Measurements from ENCODE around the gene C17orf100. TPM values are rescaled to one million over a fixed set of nuclear protein-coding genes. Genes with fewer than 3 reads are reported as not detected.

C17orf100 gene
- total and polyA plus RNA-seq, 2 of the 13 experiments (the other 11 are each of a cell fraction or from before 2014, with no cell fraction given), result 3.6 to 8.7 TPM

- TF ChIP-seq, protein P1, sequence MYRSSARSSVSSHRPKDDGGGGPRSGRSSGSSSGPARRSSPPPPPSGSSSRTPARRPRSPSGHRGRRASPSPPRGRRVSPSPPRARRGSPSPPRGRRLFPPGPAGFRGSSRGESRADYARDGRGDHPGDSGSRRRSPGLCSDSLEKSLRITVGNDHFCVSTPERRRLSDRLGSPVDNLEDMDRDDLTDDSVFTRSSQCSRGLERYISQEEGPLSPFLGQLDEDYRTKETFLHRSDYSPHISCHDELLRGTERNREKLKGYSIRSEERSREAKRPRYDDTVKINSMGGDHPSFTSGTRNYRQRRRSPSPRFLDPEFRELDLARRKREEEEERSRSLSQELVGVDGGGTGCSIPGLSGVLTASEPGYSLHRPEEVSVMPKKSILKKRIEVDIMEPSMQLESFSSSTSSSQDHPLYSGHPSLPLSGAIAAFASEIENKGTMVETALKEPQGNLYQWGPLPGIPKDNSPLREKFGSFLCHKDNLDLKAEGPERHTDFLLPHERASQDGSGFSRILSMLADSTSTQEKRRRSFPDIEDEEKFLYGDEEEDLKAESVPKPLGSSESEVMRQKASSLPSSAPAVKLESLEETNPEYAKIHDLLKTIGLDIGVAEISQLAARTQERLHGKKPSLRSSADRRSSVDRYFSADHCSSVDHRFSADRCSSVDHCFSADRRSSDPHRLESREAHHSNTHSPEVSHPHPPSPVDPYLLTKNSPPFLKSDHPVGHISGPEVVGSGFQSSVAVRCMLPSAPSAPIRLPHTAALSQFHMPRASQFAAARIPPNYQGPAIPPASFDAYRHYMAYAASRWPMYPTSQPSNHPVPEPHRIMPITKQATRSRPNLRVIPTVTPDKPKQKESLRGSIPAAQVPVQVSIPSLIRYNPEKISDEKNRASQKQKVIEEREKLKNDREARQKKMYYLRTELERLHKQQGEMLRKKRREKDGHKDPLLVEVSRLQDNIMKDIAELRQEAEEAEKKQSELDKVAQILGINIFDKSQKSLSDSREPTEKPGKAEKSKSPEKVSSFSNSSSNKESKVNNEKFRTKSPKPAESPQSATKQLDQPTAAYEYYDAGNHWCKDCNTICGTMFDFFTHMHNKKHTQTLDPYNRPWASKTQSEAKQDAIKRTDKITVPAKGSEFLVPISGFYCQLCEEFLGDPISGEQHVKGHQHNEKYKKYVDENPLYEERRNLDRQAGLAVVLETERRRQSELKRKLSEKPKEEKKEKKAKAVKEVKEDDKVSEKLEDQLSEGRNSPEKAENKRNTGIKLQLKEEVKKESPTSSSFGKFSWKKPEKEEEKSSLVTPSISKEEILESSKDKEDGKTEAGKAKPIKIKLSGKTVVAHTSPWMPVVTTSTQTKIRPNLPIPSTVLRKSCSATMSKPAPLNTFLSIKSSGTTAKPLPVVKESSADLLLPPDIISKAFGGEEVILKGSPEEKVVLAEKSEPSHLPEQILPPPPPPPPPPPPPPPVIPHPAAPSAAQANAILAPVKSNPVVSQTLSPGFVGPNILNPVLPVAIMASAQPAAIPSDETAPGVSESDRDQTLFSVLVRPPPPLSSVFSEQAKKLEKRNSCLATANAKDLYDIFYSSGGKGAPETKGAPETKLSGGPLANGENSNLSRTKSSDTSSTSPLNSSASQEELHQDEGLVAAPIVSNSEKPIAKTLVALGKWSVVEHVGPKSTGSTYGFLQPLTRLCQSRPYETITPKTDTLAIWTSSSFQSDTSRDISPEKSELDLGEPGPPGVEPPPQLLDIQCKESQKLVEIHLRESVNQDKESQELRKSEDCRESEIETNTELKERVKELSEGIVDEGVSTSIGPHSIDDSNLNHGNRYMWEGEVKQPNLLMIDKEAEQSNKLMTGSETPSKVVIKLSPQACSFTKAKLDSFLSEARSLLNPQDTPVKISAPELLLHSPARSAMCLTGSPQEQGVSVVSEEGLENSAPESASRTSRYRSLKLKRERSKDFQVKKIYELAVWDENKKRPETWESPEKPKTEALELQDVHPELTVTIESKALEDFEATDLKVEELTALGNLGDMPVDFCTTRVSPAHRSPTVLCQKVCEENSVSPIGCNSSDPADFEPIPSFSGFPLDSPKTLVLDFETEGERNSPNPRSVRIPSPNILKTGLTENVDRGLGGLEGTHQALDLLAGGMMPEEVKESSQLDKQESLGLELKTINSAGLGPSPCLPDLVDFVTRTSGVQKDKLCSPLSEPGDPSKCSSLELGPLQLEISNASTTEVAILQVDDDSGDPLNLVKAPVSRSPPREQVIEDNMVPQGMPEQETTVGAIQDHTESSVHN (CRISPR knock-in tag; IDR thresholded peaks at IDR 0.05), result 0 out of 2 replicates have a peak, but pooled peaks have one; percentile 16
- no peak for TF ChIP-seq NKX3-1 (CRISPR knock-in tag; IDR thresholded peaks at IDR 0.05)
- no peak for TF ChIP-seq THAP7 (CRISPR knock-in tag; IDR thresholded peaks at IDR 0.05)
- TF ChIP-seq ZNF567 (CRISPR knock-in tag; IDR thresholded peaks at IDR 0.05; ENCODE audit: borderline replicate concordance), result no peak
- no peak for TF ChIP-seq NR2F2 (IDR thresholded peaks at IDR 0.05; ENCODE audit: borderline replicate concordance, low read depth)
- TF ChIP-seq ZNF350 (CRISPR knock-in tag; IDR thresholded peaks at IDR 0.05; ENCODE audit: borderline replicate concordance, low read depth), result no peak
- TF ChIP-seq ZC3H4 (CRISPR knock-in tag; IDR thresholded peaks at IDR 0.05; ENCODE audit: borderline replicate concordance), result no peak
- no peak for TF ChIP-seq PRPF4 (IDR thresholded peaks at IDR 0.05; ENCODE audit: low read depth, low read length, poor library complexity, severe bottlenecking)
- 0 out of 2 replicates have a peak, but pooled peaks have one; percentile 40 for TF ChIP-seq ZNF292 (CRISPR knock-in tag; IDR thresholded peaks at IDR 0.05; ENCODE audit: borderline replicate concordance, low read depth)
- TF ChIP-seq DMAP1 (CRISPR knock-in tag; IDR thresholded peaks at IDR 0.05), result peak; percentile 36; the same call in 1 of the 2 replicates
- TF ChIP-seq ZNF230 (CRISPR knock-in tag; IDR thresholded peaks at IDR 0.05), result 0 out of 2 replicates have a peak, but pooled peaks have one; percentile 32
- TF ChIP-seq ZFP90 (CRISPR knock-in tag; IDR thresholded peaks at IDR 0.05; ENCODE audit: borderline replicate concordance), result no peak
- no peak for TF ChIP-seq RELA (CRISPR knock-in tag; IDR thresholded peaks at IDR 0.05)
- no peak for TF ChIP-seq ERF (CRISPR knock-in tag; IDR thresholded peaks at IDR 0.05)
- no peak for TF ChIP-seq ZNF343 (CRISPR knock-in tag; IDR thresholded peaks at IDR 0.05)
- no peak for TF ChIP-seq HDAC6 (IDR thresholded peaks at IDR 0.05; ENCODE audit: low read depth, low read length)
- TF ChIP-seq TOPORS (CRISPR knock-in tag; IDR thresholded peaks at IDR 0.05), result no peak
- TF ChIP-seq, protein P2, sequence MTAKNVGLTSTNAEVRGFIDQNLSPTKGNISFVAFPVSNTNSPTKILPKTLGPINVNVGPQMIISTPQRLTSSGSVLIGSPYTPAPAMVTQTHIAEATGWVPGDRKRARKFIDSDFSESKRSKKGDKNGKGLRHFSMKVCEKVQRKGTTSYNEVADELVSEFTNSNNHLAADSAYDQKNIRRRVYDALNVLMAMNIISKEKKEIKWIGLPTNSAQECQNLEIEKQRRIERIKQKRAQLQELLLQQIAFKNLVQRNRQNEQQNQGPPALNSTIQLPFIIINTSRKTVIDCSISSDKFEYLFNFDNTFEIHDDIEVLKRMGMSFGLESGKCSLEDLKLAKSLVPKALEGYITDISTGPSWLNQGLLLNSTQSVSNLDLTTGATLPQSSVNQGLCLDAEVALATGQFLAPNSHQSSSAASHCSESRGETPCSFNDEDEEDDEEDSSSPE (CRISPR knock-in tag; IDR thresholded peaks at IDR 0.05), result no peak
- TF ChIP-seq ZNF674 (CRISPR knock-in tag; IDR thresholded peaks at IDR 0.05; ENCODE audit: low read depth), result no peak
Measured at GRCh38 chr17:6677158-6677831, 25.7 kb downstream of the C17orf100 start (continued).
